Karpas-422 (cell line): Measurements from ENCODE around the gene ZNF202. TPM values are rescaled to one million over a fixed set of nuclear protein-coding genes. Genes with fewer than 3 reads are reported as not detected.

Experiments used
- DNase-seq: peaks from one replicate; pipeline ENCODE4 v3.0.0-alpha.2; 2015
- H2AFZ ChIP-seq: fragments of 200-600 bp; sonication (generic); 2 replicates; pipeline ENCODE4 v1.6.1; 2014; ENCODE audit warnings: antibody characterized with exemption, low read length, mixed read lengths
- H3K27ac ChIP-seq: fragments of 200-600 bp; sonication (generic); 2 replicates; pipeline ENCODE4 v1.5.1; 2014; ENCODE audit warnings: mild to moderate bottlenecking, low read length, moderate library complexity
- H3K27me3 ChIP-seq: fragments of 200-600 bp; sonication (generic); 2 replicates; pipeline ENCODE4 v1.6.1; 2014; ENCODE audit warnings: low read length, mixed read lengths
- H3K36me3 ChIP-seq: fragments of 200-600 bp; sonication (generic); 2 replicates; pipeline ENCODE4 v1.6.1; 2014; ENCODE audit warnings: low read length, mixed read lengths; ENCODE audit not compliant: insufficient read depth
- H3K4me1 ChIP-seq: fragments of 200-600 bp; sonication (generic); 2 replicates; pipeline ENCODE4 v1.6.1; 2014; ENCODE audit warnings: mild to moderate bottlenecking, low read length, mixed read lengths
- H3K4me2 ChIP-seq: fragments of 200-600 bp; sonication (generic); 2 replicates; pipeline ENCODE4 v1.6.1; 2014; ENCODE audit warnings: low read length, low read depth, mild to moderate bottlenecking; ENCODE audit not compliant: poor library complexity, severe bottlenecking
- H3K4me3 ChIP-seq: fragments of 200-600 bp; sonication (generic); 2 replicates; pipeline ENCODE4 v1.5.1; 2014; ENCODE audit warnings: mild to moderate bottlenecking, antibody characterized with exemption, low read length, mixed read lengths
- H3K79me2 ChIP-seq: fragments of 200-600 bp; sonication (generic); 2 replicates; pipeline ENCODE4 v1.6.1; 2014; ENCODE audit warnings: mild to moderate bottlenecking, low read length, mixed read lengths
- H3K9ac ChIP-seq: fragments of 200-600 bp; sonication (generic); 2 replicates; pipeline ENCODE4 v1.6.0; 2014; ENCODE audit warnings: low read length
- H3K9me2 ChIP-seq: fragments of 200-600 bp; sonication (generic), shearing (Covaris generic); replicated peaks from 2 replicates; pipeline ENCODE4 v1.6.0; 2014; ENCODE audit warnings: mild to moderate bottlenecking, low read length, moderate library complexity; ENCODE audit not compliant: insufficient read depth
- H3K9me3 ChIP-seq: fragments of 300-700, 200-600 bp; sonication (generic); 2 replicates; pipeline ENCODE4 v1.6.1; 2014; ENCODE audit warnings: low read length, mixed read lengths
- H4K20me1 ChIP-seq: fragments of 200-600 bp; sonication (generic); 2 replicates; pipeline ENCODE4 v1.6.1; 2014; ENCODE audit warnings: mild to moderate bottlenecking, antibody characterized with exemption, low read length, low read depth; ENCODE audit not compliant: insufficient read depth
- total RNA-seq: library from RNA; depleted of rRNA; stranded (reverse); fragments of >200 nt; shearing (Covaris generic); gene quantifications from 2 replicates; pipeline ENCODE4 v1.2.3, GENCODE V29; 2014; ENCODE audit warnings: low replicate concordance

The ZNF202 gene
- total RNA-seq, 1 experiment from 2014 or later, result 8.7 TPM

DNA sequence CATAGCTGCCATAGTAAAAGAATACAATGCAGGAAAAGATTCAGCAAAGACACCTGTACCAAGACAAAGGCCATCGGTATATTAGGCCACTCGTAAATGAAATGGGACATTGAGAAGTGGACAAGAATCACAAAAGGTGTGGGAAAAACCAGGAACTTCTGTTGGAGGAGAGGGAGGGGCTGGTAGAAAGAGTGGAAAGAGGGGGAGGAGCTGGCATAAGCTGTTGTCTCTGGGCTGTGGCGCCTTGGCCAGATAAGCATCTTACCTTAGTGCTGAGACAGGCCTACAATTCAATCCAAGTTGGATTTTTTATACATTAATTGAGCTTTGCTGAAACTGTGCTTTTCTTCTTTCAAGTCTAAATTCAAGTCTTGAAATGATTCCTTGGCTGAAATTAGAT, 37.1 kb downstream of the ZNF202 start:
- Histone ChIP-seq H3K4me3 (no peak overlapping the region), H3K9ac (no peak overlapping the region), H2AFZ (no peak overlapping the region), H3K27me3 (no peaks in the 10 kb centered on the region), H3K79me2 (no peaks in the 10 kb centered on the region), H3K9me2 (no peaks in the 10 kb centered on the region), H3K9me3 (no peaks in the 10 kb centered on the region), H4K20me1 (no peaks in the 10 kb centered on the region), H3K27ac (no peak overlapping the region), H3K4me2 (no peak overlapping the region), H3K4me1 (peaks cover 7% of the 10 kb centered on the region), H3K36me3 (no peaks in the 10 kb centered on the region)
- DNase-seq, result no peak

DNA sequence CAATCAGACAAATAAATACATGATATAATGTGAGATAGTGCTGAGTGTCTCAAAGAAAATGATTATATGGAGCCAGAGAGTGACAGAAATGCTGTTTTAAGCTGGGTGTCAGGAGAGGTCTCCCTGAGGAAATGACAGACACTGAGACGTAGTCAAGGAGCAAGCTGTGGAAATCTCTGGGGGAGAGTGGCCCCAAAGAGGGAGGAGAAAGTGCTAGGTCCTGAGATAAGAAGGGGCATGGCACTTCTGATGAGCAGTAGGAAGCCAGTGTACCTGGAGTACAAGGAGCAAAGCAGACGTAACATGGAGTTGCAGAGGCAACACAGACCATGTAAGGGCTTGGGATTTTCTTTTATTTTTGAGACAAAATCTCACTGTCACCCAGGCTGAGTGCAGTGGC, 38.8 kb downstream of the ZNF202 start:
- no peak overlapping the region for H3K4me2 ChIP-seq

DNA sequence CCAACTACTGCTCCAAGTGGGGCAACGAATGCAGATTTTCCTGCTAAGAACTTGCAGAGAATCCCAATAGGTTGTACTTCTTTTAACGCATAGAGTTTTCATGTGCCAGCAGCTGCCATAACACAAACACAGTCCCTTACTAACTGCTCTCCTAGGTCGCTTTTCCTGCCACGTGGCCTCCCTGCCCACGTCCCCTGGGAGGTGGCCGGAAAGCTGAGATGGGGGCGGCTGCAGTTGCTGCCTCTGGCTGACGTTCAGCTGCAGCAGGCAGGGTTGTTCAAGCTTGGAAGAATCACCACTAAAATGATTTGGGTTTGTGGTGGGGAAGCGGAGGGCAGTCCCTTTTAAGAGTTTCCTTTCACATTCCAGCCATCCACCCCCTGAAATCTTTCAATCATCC, 39.3 kb downstream of the ZNF202 start:
- Histone ChIP-seq H3K27me3 (no peaks in the 10 kb centered on the region), H3K9me3 (no peaks in the 10 kb centered on the region), H3K79me2 (no peaks in the 10 kb centered on the region), H3K4me2 (no peak overlapping the region), H3K4me1 (peaks cover 18% of the 10 kb centered on the region), H3K27ac (no peak overlapping the region), H3K9ac (no peak overlapping the region), H3K4me3 (no peak overlapping the region), H3K9me2 (no peaks in the 10 kb centered on the region), H4K20me1 (no peaks in the 10 kb centered on the region), H2AFZ (no peak overlapping the region), H3K36me3 (no peaks in the 10 kb centered on the region)
- DNase-seq, result no peak

More for the DNA sequence above, 38.8 kb downstream of the ZNF202 start:
- H3K27me3 ChIP-seq, result no peaks in the 10 kb centered on the region
- no peaks in the 10 kb centered on the region for H3K9me2 ChIP-seq
- no peak overlapping the region for H3K27ac ChIP-seq
- no peak for DNase-seq
- H3K9ac ChIP-seq, result no peak overlapping the region
- no peaks in the 10 kb centered on the region for H3K36me3 ChIP-seq
- no peak overlapping the region for H2AFZ ChIP-seq
- no peaks in the 10 kb centered on the region for H3K79me2 ChIP-seq
- H3K4me1 ChIP-seq, result peaks cover 18% of the 10 kb centered on the region
- H4K20me1 ChIP-seq, result no peaks in the 10 kb centered on the region
- no peak overlapping the region for H3K4me3 ChIP-seq
- no peaks in the 10 kb centered on the region for H3K9me3 ChIP-seq

DNA sequence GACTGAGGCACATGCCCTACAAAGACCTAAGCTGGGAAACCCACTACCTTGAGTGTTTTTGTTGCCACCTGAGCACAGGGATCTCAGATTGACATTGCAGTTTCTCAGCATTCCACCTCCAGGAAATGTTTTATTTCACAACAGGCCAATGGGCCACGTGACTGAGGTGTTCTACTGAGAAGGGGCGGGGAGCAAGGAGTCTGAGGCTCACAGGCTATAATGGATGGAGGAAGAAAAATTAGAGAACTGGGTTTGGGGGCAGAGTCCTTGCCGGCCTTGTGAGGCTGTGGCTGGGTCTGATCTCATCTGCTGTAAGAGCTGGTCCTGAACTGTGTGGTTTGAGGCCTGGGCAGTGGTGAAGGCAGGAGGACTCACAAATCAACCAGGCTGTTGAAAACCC, 40.7 kb downstream of the ZNF202 start:
- H3K9me3 ChIP-seq, result no peaks in the 10 kb centered on the region
- H2AFZ ChIP-seq, result no peak overlapping the region
- H3K4me2 ChIP-seq, result no peak overlapping the region
- H4K20me1 ChIP-seq, result no peaks in the 10 kb centered on the region
- no peak overlapping the region for H3K9ac ChIP-seq
- H3K4me3 ChIP-seq, result no peak overlapping the region
- H3K27ac ChIP-seq, result no peak overlapping the region
- no peaks in the 10 kb centered on the region for H3K9me2 ChIP-seq
- H3K79me2 ChIP-seq, result no peaks in the 10 kb centered on the region
- H3K36me3 ChIP-seq, result no peaks in the 10 kb centered on the region
- no peak for DNase-seq
- H3K27me3 ChIP-seq, result no peaks in the 10 kb centered on the region
- H3K4me1 ChIP-seq, result peaks cover 18% of the 10 kb centered on the region

DNA sequence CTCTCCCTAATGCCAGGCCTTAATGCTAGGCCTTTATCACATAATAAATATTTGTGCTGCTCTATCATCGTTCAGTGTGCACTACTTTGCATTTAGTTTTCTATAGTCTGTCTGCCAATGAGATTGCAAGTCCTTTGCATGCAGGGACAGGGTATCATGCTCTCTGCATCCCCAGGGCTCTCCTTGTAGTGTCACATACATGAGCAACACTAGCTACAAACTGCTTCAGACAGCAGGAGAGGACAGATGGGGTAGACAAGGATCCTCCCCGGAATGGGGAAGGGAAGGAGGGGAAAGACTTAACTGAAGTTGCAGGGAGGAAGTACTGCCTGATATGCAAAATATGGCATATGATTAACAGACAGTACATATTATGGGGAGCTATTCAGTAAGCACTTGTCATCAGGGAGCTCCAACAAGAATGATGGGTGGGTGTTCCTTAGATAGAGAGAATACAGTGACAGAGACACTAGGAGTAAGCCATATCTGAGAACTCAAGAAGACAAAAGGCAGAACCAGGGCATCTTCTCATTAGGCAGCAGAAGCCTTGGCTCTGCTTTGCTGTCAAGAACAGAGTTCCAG, 42.8 kb downstream of the ZNF202 start:
- H3K9ac ChIP-seq, result no peak overlapping the region
- H3K4me2 ChIP-seq, result no peak overlapping the region
- H4K20me1 ChIP-seq, result no peaks in the 10 kb centered on the region

DNA sequence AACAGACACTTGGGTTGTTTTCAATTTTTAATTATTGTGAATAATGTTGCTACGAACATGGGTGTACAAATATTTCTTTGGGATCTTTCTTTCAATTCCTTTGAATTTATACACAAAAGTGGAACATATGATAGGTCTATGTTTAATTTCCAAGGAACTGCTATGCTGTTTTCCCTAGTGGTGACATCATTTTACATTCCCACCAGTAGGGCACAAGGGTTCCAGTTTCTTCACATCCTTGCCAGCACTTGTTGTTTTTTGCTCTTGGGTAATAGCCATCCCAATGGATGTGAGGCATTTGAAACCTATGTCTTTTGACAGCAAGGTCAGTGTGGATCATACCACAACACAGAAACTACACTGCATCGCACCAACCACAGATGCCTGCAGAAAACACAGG, 45.3 kb downstream of the ZNF202 start:
- Histone ChIP-seq H3K36me3 (no peaks in the 10 kb centered on the region), H4K20me1 (no peaks in the 10 kb centered on the region), H3K4me1 (peaks cover 11% of the 10 kb centered on the region), H3K27me3 (no peaks in the 10 kb centered on the region), H3K9me3 (no peaks in the 10 kb centered on the region), H3K9me2 (no peaks in the 10 kb centered on the region), H3K79me2 (no peaks in the 10 kb centered on the region), H3K9ac (no peak overlapping the region), H3K4me2 (no peak overlapping the region), H3K27ac (no peak overlapping the region), H2AFZ (no peak overlapping the region), H3K4me3 (no peak overlapping the region)
- no peak for DNase-seq

More for the DNA sequence above, 42.8 kb downstream of the ZNF202 start:
- H3K4me1 ChIP-seq, result peaks cover 18% of the 10 kb centered on the region
- H2AFZ ChIP-seq, result no peak overlapping the region
- H3K9me3 ChIP-seq, result no peaks in the 10 kb centered on the region
- no peak overlapping the region for H3K4me3 ChIP-seq
- no peak overlapping the region for H3K27ac ChIP-seq
- no peaks in the 10 kb centered on the region for H3K36me3 ChIP-seq
- H3K9me2 ChIP-seq, result no peaks in the 10 kb centered on the region
- no peak for DNase-seq
- H3K79me2 ChIP-seq, result no peaks in the 10 kb centered on the region
- H3K27me3 ChIP-seq, result no peaks in the 10 kb centered on the region

DNA sequence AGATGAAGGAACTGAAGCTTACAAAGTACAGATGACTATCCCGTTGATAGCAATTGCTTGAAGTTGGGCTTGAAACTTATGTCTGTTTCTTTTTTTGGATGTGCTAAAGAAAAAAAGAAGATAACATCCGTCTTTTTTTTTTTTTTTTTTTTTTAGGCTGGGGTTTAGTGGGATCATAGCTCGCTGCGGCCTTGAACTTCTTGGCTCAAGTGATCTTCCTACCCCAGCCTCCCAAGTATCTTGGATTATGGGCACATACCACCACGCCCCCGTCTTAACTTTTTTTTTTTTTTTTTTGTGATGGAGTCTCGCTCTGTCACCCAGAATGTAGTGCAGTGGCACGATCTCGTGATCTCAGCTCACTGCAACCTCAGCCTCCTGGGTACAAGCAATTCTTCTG, 46.2 kb downstream of the ZNF202 start:
- Histone ChIP-seq H2AFZ (no peak overlapping the region), H3K4me2 (no peak overlapping the region), H3K9me2 (no peaks in the 10 kb centered on the region), H3K36me3 (no peaks in the 10 kb centered on the region), H3K79me2 (no peaks in the 10 kb centered on the region), H3K27ac (no peak overlapping the region), H4K20me1 (no peaks in the 10 kb centered on the region), H3K9me3 (no peaks in the 10 kb centered on the region), H3K4me1 (peaks cover 11% of the 10 kb centered on the region), H3K9ac (no peak overlapping the region), H3K4me3 (no peak overlapping the region), H3K27me3 (no peaks in the 10 kb centered on the region)
- DNase-seq, result no peak

DNA sequence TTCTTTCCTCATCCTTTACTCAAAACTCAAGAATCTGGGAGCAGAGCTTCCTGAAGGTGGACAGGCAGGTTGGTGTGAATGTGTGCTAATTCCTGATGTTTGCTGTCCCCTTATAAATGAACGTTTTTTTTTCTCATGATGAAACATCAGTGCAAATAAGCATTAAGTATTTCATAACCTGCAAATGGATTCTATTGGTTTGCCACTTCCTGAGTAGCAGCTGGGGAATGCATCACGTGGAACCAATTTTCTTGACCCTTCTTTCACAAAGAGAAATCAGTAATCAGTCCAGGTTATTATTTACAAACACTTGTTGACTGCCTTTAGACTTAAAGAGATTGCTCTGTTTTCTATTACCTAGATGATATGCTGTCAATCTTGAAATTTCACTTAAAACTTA, 46.9 kb downstream of the ZNF202 start:
- H3K36me3 ChIP-seq, result no peaks in the 10 kb centered on the region
- no peaks in the 10 kb centered on the region for H3K9me2 ChIP-seq
- no peaks in the 10 kb centered on the region for H3K27me3 ChIP-seq
- no peak overlapping the region for H3K4me2 ChIP-seq
- H3K79me2 ChIP-seq, result no peaks in the 10 kb centered on the region
- peaks cover 11% of the 10 kb centered on the region for H3K4me1 ChIP-seq
- no peaks in the 10 kb centered on the region for H3K9me3 ChIP-seq
- no peak overlapping the region for H3K27ac ChIP-seq
- no peaks in the 10 kb centered on the region for H4K20me1 ChIP-seq
- DNase-seq, result no peak
- no peak overlapping the region for H3K4me3 ChIP-seq
- no peak overlapping the region for H3K9ac ChIP-seq
- H2AFZ ChIP-seq, result no peak overlapping the region

DNA sequence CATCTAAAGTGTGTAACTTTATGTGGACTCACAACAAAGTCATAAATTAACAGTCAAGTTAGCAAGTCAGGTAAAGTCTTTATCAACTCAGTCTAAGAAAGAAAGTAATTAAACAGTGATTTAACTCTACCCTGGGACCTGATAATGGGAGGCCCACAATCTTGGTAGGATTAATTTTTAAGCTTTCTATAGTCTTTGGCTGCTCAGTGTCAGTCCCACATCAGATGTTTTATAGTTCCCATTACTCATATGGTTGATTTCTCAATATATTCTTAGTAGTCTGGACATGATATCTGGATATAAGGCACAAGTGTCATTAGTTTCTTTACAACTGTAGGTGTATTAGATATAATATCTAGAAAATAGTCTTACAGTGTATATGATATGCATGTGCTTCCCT, 48.5 kb downstream of the ZNF202 start:
- no peak overlapping the region for H3K27ac ChIP-seq
- no peak for DNase-seq
- H3K27me3 ChIP-seq, result no peaks in the 10 kb centered on the region
- H3K36me3 ChIP-seq, result no peaks in the 10 kb centered on the region
- H3K4me3 ChIP-seq, result no peak overlapping the region
- no peak overlapping the region for H2AFZ ChIP-seq
- H3K4me2 ChIP-seq, result no peak overlapping the region
- no peaks in the 10 kb centered on the region for H3K9me3 ChIP-seq
- no peak overlapping the region for H3K9ac ChIP-seq
- H3K9me2 ChIP-seq, result no peaks in the 10 kb centered on the region
- no peaks in the 10 kb centered on the region for H4K20me1 ChIP-seq
- H3K4me1 ChIP-seq, result no peaks in the 10 kb centered on the region
- no peaks in the 10 kb centered on the region for H3K79me2 ChIP-seq
